ENCODE results near the gene DDX43. TPM values are rescaled to one million over a fixed set of nuclear protein-coding genes. Genes with fewer than 3 reads are reported as not detected.
"Not testable (repeated sequence)": the region's sequence is repeated elsewhere in the genome, so short reads cannot be mapped to it uniquely, and the experiment has no call there.

Gene DDX43
- total RNA-seq, 1 donor from 2014 or later = 1.6 TPM

DNA sequence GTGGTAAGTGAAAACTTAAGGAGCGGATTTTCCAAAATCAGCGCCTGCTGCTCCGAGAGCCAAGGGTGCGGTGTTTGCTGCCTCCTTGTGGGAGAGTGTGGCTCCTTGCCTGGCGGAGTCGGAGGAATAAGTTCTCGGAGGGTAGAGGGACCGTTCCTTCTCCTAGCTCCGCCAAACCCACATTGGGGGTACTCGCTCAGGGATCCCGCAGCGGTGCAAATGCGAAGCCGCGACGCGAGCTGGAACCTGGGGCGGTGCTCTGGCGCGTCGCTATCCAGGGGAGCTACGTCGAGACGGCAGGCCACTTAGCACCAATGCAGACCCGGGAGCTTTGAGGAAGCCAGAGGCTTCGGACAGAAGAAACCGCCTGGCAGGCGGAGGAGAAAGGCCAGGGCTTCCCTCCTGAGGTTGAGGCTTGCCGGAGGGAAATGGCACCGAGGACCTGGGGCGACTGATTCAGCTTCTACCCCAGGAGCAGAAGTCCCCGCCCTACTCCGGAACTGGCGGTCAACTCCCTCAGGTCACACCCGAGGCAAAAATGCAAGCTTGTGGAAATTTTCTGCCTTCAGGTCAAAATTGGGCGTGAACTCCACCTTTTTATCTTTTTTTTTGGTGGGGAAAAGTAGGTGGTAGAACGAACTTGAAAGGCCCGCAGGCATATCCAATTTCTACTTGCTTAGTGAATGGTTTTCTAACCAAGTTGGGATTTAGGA lies 5.7 kb upstream of the DDX43 start:
- intact Hi-C loops (cut with micrococcal nuclease) = loop anchor here (2.0 kb wide), 1 partner anchor 78 kb away; no protein-coding TSS in a partner anchor
- DNase-seq (peak; percentile 20), ATAC-seq (ENCODE audit: low read depth) (peak; percentile 81)
- Mint-ChIP-seq H3K4me3 (peak overlapping the region; percentile 86), H3K4me1 (peaks cover 6% of the 10 kb centered on the region), H3K36me3 (ENCODE audit: low read depth) (no peaks in the 10 kb centered on the region), H3K9me3 (no peaks in the 10 kb centered on the region), H3K27me3 (peaks cover 3% of the 10 kb centered on the region), H3K27ac (no peak overlapping the region)
- POLR2A ChIA-PET = no interaction called here
- TF ChIP-seq CTCF (IDR thresholded peaks at IDR 0.05) = no peak
- CTCF ChIA-PET = interaction anchor here (1.3 to 1.8 kb wide), 2 partner anchors 103 to 773 kb away, joined by 3 to 7 read pairs; no protein-coding TSS in a partner anchor

- POLR2A ChIA-PET = interaction anchor here (0.7 kb wide), 1 partner anchor 64 kb away, joined by 3 read pairs; no protein-coding TSS in a partner anchor
- Mint-ChIP-seq H3K4me3 (no peak overlapping the region), H3K9me3 (no peaks in the 10 kb centered on the region), H3K4me1 (peaks cover 6% of the 10 kb centered on the region), H3K27me3 (peaks cover 3% of the 10 kb centered on the region), H3K27ac (no peak overlapping the region), H3K36me3 (ENCODE audit: low read depth) (no peaks in the 10 kb centered on the region)
- intact Hi-C loops (cut with micrococcal nuclease) = loop anchor here (2.0 to 10.0 kb wide), 2 partner anchors 79 to 765 kb away; partner anchors contain the start of gene KCNQ5
- CTCF ChIA-PET = no interaction called here
- ATAC-seq (ENCODE audit: low read depth) (no peak), DNase-seq (no peak)
- TF ChIP-seq CTCF (IDR thresholded peaks at IDR 0.05) = no peak
Observed at GRCh38 chr6:73389854-73390253, 4.8 kb upstream of the DDX43 start.

DNA sequence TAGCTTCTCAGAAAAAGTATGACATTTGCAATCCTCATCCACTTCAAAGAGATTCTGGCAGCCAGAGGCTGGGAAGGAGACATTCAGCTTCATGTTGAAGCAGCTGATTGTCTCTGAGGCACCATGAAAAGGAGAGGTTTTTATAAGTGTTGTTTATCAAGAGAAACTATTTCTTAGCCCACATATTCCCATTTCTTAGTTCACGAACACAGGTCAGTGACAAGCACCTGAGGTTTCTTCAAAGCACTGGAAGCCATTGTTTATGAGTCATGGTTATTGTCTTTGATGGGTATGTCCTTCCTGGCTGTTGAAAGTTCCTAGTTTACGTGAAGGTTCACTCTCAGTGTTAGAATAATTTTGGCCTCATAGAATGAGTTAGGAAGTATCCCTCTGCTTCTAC lies 3.0 kb upstream of the DDX43 start:
- POLR2A ChIA-PET = no interaction called here
- Mint-ChIP-seq H3K36me3 (ENCODE audit: low read depth) (no peaks in the 10 kb centered on the region), H3K9me3 (no peaks in the 10 kb centered on the region), H3K4me3 (no peak overlapping the region), H3K27ac (no peak overlapping the region), H3K27me3 (peaks cover 3% of the 10 kb centered on the region), H3K4me1 (peaks cover 6% of the 10 kb centered on the region)
- ATAC-seq (ENCODE audit: low read depth) = no peak
- CTCF ChIA-PET = no interaction called here
- DNase-seq = no peak
- intact Hi-C loops (cut with micrococcal nuclease) = loop anchor here (10.0 kb wide), 1 partner anchor 767 kb away; the partner anchor contains the start of gene KCNQ5
- TF ChIP-seq CTCF (IDR thresholded peaks at IDR 0.05) = no peak

DNA sequence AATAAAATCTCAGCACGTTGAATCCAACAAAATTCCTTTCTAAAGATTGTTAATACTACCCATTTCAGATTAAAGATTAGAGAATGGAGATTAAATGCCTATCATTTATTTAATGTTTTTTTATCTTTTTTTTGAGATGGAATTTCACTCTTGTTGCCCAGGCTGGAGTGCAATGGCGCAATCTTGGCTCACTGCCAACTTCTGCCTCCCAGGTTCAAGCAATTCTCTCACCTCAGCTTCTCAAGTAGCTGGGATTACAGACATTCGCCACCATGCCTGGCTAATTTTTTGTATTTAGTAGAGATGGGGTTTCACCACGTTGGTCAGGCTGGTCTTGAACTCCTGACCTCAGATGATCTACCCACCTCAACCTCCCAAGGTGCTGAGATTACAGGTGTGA lies 2.4 kb upstream of the DDX43 start:
- CTCF ChIA-PET; H3K36me3 Mint-ChIP-seq (ENCODE audit: low read depth); POLR2A ChIA-PET; H3K27ac Mint-ChIP-seq; H3K4me1 Mint-ChIP-seq; DNase-seq; H3K9me3 Mint-ChIP-seq; H3K27me3 Mint-ChIP-seq; ATAC-seq (ENCODE audit: low read depth); H3K4me3 Mint-ChIP-seq: not testable (repeated sequence)
- intact Hi-C loops (cut with micrococcal nuclease) = loop anchor here (10.0 kb wide), 1 partner anchor 767 kb away; the partner anchor contains the start of gene KCNQ5

GRCh38 chr6:73393278-73393677 lies 1.4 kb upstream of the DDX43 start:
- no peak overlapping the region for H3K4me3 Mint-ChIP-seq
- H3K36me3 Mint-ChIP-seq (ENCODE audit: low read depth) = no peaks in the 10 kb centered on the region
- H3K4me1 Mint-ChIP-seq = peaks cover 6% of the 10 kb centered on the region
- H3K27me3 Mint-ChIP-seq = no peaks in the 10 kb centered on the region
- intact Hi-C loops (cut with micrococcal nuclease) = loop anchor here (10.0 kb wide), 1 partner anchor 768 kb away; the partner anchor contains the start of gene KCNQ5
- no peak overlapping the region for H3K27ac Mint-ChIP-seq
- TF ChIP-seq CTCF (IDR thresholded peaks at IDR 0.05) = no peak
- ChIA-PET CTCF (no interaction called here), POLR2A (no interaction called here)
- no peak for ATAC-seq (ENCODE audit: low read depth)
- H3K9me3 Mint-ChIP-seq = no peaks in the 10 kb centered on the region
- no peak for DNase-seq
